Neural progenitor cell (in vitro differentiated cells): ENCODE data around the gene FOXN4. TPM values are rescaled to one million over a fixed set of nuclear protein-coding genes. Genes with fewer than 3 reads are reported as not detected.
"Not testable (repeated sequence)": the region's sequence is repeated elsewhere in the genome, so short reads cannot be mapped to it uniquely, and the experiment has no call there.

Experiments used
- DNase-seq: peaks from one replicate; pipeline ENCODE4 v3.0.0-alpha.2; 2016; ENCODE audit warnings: low spot score
- H2AFZ ChIP-seq: fragments of 200-600 bp; sonication (generic); replicated peaks from 2 replicates; pipeline ENCODE4 v1.6.1; 2016; ENCODE audit warnings: antibody characterized with exemption
- H3F3A ChIP-seq: fragments of 200-600 bp; sonication (generic); 2 replicates; pipeline ENCODE4 v1.6.1; 2016; ENCODE audit warnings: antibody characterized with exemption, low read depth
- H3K27ac ChIP-seq: fragments of 200-600 bp; sonication (generic); 2 replicates; pipeline ENCODE4 v1.5.1; 2016; ENCODE audit warnings: mild to moderate bottlenecking
- H3K27me3 ChIP-seq: fragments of 200-600 bp; sonication (generic); 2 replicates; pipeline ENCODE4 v1.6.1; 2016; ENCODE audit warnings: mild to moderate bottlenecking, moderate library complexity
- H3K36me3 ChIP-seq: fragments of 200-600 bp; sonication (generic); 2 replicates; pipeline ENCODE4 v1.5.1; 2016
- H3K4me1 ChIP-seq: fragments of 200-600 bp; sonication (generic); 2 replicates; pipeline ENCODE4 v1.6.1; 2016; ENCODE audit warnings: mixed run types
- H3K4me2 ChIP-seq: fragments of 200-600 bp; sonication (generic); 2 replicates; pipeline ENCODE4 v1.6.1; 2016
- H3K4me3 ChIP-seq: fragments of 200-600 bp; sonication (generic); 2 replicates; pipeline ENCODE4 v1.5.1; 2016
- H3K79me2 ChIP-seq: fragments of 200-600 bp; sonication (generic); 2 replicates; pipeline ENCODE4 v1.6.1; 2016; ENCODE audit warnings: low read depth
- H3K9ac ChIP-seq: fragments of 200-600 bp; sonication (generic); 2 replicates; pipeline ENCODE4 v1.6.1; 2016
- H3K9me3 ChIP-seq: fragments of 200-600 bp; sonication (generic); 2 replicates; pipeline ENCODE4 v1.5.1; 2016; ENCODE audit warnings: low read depth
- H4K20me1 ChIP-seq: fragments of 200-600 bp; sonication (generic); 2 replicates; pipeline ENCODE4 v1.6.1; 2016; ENCODE audit warnings: low read depth
- H3K27ac Mint-ChIP-seq: 3 replicates; pipeline ENCODE4 v1.8.0; 2021; ENCODE audit warnings: mixed read lengths
- H3K27me3 Mint-ChIP-seq: 2 replicates; pipeline ENCODE4 v1.8.0; 2022; ENCODE audit warnings: low read depth, mild to moderate bottlenecking, inconsistent platforms, moderate library complexity, mixed read lengths; ENCODE audit not compliant: insufficient read depth
- H3K36me3 Mint-ChIP-seq: 3 replicates; pipeline ENCODE4 v1.8.0; 2021; ENCODE audit warnings: mixed read lengths
- H3K4me1 Mint-ChIP-seq: 3 replicates; pipeline ENCODE4 v1.8.0; 2021; ENCODE audit warnings: mixed read lengths
- H3K4me3 Mint-ChIP-seq: 3 replicates; pipeline ENCODE4 v1.8.0; 2021; ENCODE audit warnings: mild to moderate bottlenecking, moderate library complexity, mixed read lengths
- H3K9me3 Mint-ChIP-seq: 3 replicates; pipeline ENCODE4 v1.8.0; 2020; ENCODE audit warnings: mixed read lengths
- EZH2 ChIP-seq: fragments of 200-600 bp; sonication (generic); IDR thresholded peaks from 2 replicates; pipeline ENCODE4 v1.6.1; 2017; ENCODE audit warnings: antibody characterized with exemption, mild to moderate bottlenecking, moderate library complexity
- EZH2phosphoT487 ChIP-seq: fragments of 200-600 bp; sonication (generic); IDR thresholded peaks from 2 replicates; pipeline ENCODE4 v1.6.1; 2017; ENCODE audit warnings: antibody characterized with exemption
- total RNA-seq: library from RNA; depleted of rRNA; stranded (reverse); fragments of >200 nt; gene quantifications from 2 replicates; pipeline ENCODE4 v1.2.3, GENCODE V29; 2015; ENCODE audit warnings: low replicate concordance
- TF ChIP-seq, protein P1 (sequence below): fragments of 200-600 bp; sonication (generic); IDR thresholded peaks from 2 replicates; pipeline ENCODE4 v1.5.1; 2017; ENCODE audit warnings: antibody characterized with exemption, mild to moderate bottlenecking

The FOXN4 gene
- total RNA-seq, 1 donor from 2014 or later: not detected

DNA sequence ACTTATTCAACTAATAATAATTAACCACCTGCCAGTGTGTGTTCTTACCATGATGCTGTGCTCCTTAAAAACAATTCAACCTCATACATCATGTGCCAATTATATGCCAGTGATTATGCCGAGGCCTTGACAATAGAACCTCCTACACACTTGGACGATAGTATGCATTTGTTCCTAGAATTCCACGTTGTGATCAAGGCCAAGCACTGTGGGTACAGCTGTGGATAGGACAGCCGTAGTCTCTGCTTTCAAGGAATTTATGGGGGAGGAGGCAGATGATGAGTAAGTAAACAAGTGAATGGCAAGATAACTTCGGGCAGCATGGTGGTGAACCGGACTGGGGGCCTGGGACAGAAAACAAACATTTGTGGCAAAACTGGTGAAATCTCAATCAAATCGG is 20.6 kb upstream of the FOXN4 start:
- Histone ChIP-seq H3K4me3 (no peak overlapping the region), H3K36me3 (no peaks in the 10 kb centered on the region), H3K27me3 (no peaks in the 10 kb centered on the region), H3K4me2 (no peak overlapping the region), H2AFZ (no peak overlapping the region), H3K9ac (no peak overlapping the region), H3K4me1 (peaks cover 15% of the 10 kb centered on the region), H4K20me1 (no peaks in the 10 kb centered on the region), H3K79me2 (no peaks in the 10 kb centered on the region), H3K9me3 (no peaks in the 10 kb centered on the region), H3F3A (peaks cover 15% of the 10 kb centered on the region), H3K27ac (no peak overlapping the region)
- Mint-ChIP-seq H3K4me3 (no peak overlapping the region), H3K27me3 (peaks cover 7% of the 10 kb centered on the region), H3K27ac (no peak overlapping the region), H3K4me1 (peaks cover 19% of the 10 kb centered on the region), H3K36me3 (no peaks in the 10 kb centered on the region), H3K9me3 (no peaks in the 10 kb centered on the region)
- no peak for DNase-seq
- TF ChIP-seq EZH2 (no peak), EZH2phosphoT487 (no peak)
- TF ChIP-seq, protein P1, sequence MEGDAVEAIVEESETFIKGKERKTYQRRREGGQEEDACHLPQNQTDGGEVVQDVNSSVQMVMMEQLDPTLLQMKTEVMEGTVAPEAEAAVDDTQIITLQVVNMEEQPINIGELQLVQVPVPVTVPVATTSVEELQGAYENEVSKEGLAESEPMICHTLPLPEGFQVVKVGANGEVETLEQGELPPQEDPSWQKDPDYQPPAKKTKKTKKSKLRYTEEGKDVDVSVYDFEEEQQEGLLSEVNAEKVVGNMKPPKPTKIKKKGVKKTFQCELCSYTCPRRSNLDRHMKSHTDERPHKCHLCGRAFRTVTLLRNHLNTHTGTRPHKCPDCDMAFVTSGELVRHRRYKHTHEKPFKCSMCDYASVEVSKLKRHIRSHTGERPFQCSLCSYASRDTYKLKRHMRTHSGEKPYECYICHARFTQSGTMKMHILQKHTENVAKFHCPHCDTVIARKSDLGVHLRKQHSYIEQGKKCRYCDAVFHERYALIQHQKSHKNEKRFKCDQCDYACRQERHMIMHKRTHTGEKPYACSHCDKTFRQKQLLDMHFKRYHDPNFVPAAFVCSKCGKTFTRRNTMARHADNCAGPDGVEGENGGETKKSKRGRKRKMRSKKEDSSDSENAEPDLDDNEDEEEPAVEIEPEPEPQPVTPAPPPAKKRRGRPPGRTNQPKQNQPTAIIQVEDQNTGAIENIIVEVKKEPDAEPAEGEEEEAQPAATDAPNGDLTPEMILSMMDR: no peak

DNA sequence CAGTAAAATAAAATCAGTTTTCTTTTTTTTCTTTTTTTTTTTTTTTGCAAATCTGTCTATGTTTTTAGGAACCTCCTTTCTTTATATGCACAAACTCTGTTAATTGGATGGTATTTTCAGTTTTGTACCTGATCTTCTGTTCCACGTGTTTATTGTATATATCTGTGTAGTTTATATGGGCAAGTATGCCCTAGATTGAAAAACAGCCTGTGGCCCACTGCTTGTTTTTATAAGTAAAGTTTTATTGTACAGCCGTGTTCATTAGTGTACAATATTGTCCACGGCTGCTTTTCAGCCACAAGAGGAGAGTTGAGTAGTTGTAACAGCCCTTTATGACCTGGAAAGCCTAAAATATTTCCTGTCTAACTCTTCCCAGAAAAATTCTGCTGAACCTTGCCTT is 19.9 kb upstream of the FOXN4 start:
- Histone ChIP-seq H3K4me3 (no peak overlapping the region), H3K4me2 (no peak overlapping the region), H3K4me1 (peaks cover 15% of the 10 kb centered on the region), H2AFZ (no peak overlapping the region), H3F3A (peaks cover 15% of the 10 kb centered on the region), H4K20me1 (no peaks in the 10 kb centered on the region), H3K79me2 (no peaks in the 10 kb centered on the region), H3K27me3 (no peaks in the 10 kb centered on the region), H3K36me3 (no peaks in the 10 kb centered on the region), H3K9me3 (no peaks in the 10 kb centered on the region), H3K9ac (no peak overlapping the region), H3K27ac (no peak overlapping the region)
- TF ChIP-seq EZH2phosphoT487: no peak
- no peak for TF ChIP-seq EZH2
- TF ChIP-seq, protein P1: no peak
- H3K9me3 Mint-ChIP-seq: no peaks in the 10 kb centered on the region
- peaks cover 7% of the 10 kb centered on the region for H3K27me3 Mint-ChIP-seq
- peaks cover 19% of the 10 kb centered on the region for H3K4me1 Mint-ChIP-seq
- no peaks in the 10 kb centered on the region for H3K36me3 Mint-ChIP-seq
- H3K4me3 Mint-ChIP-seq: no peak overlapping the region
- H3K27ac Mint-ChIP-seq: no peak overlapping the region
- no peak for DNase-seq

DNA sequence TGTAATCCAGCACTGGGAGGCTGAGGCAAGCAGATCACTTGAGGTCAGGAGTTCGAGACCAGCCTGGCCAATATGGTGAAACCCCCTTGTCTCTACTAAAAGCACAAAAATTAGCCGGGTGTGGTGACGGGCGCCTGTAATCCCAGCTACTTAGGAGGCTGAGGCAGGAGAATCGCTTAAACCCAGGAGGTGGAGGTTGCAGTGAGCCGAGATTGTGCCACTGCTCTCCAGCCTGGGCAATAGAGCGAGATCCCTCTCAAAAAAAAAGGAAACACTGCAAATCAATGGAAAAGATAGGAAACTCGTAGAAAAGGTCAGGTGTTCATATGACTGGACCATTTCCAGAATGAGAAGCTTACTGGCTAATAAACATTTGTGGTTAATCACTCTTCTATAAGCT is 12.2 kb upstream of the FOXN4 start:
- not testable (repeated sequence) for H3K4me2 ChIP-seq, H3K4me3 ChIP-seq, H3K4me3 Mint-ChIP-seq, H3K4me1 ChIP-seq, H3K9me3 ChIP-seq, H3K79me2 ChIP-seq, H3K36me3 Mint-ChIP-seq, H3K27ac ChIP-seq, H3K9ac ChIP-seq, H3K4me1 Mint-ChIP-seq, DNase-seq, H3F3A ChIP-seq, H3K27me3 Mint-ChIP-seq, H3K9me3 Mint-ChIP-seq, H4K20me1 ChIP-seq, H2AFZ ChIP-seq, H3K36me3 ChIP-seq, H3K27ac Mint-ChIP-seq
- H3K27me3 ChIP-seq: peaks cover 35% of the 10 kb centered on the region

DNA sequence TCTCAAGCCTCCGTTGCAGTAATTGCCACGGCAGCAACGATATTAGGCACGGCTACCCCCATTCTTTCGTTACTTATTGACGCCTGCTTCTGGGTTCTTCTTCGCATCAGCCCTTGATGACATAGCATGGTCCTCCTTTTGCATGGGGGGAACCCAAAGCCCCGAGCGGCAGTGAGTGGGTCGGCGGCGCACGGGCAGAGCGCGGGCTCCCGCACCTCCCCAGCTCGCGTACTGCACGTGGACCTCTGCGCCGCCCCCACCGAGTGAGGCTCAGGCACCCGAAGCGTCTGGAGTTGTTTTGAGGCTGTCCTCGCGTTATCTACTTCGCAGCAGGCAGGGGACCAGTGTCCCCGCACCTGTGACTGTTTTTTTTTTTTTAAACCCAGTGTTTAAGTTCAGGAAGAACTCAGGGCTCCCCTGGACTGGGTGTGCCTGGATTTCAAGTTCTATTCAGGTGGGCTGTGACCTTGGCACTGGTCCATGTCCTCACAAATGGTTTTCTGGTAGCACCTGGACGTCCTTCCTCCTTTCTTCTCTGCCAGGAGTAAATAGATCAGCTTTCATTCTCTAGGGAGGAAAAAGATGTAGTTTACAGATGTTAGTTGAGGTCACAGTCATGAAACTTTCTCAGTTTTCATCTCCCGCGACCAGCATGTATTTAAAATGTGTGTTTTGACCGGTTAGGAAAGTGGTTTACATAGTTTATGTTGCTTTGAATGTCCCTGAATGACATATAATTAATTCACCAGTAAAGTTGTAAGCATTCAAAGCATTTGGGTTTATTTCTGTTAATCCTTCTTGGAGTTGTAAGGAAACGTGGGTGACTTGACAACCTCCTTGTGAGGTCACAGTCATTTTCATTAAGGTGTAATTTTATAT is 1.4 kb upstream of the FOXN4 start:
- Mint-ChIP-seq H3K36me3 (no peaks in the 10 kb centered on the region), H3K9me3 (no peaks in the 10 kb centered on the region), H3K4me1 (peaks cover 14% of the 10 kb centered on the region), H3K27ac (no peak overlapping the region), H3K4me3 (peak overlapping the region; percentile 87), H3K27me3 (peaks cover 39% of the 10 kb centered on the region)
- Histone ChIP-seq H3K27ac (no peak overlapping the region), H3F3A (peaks cover 10% of the 10 kb centered on the region), H3K4me3 (peak overlapping the region; percentile 53), H3K9me3 (no peaks in the 10 kb centered on the region), H4K20me1 (no peaks in the 10 kb centered on the region), H3K4me1 (peaks cover 14% of the 10 kb centered on the region), H3K4me2 (peak overlapping the region; percentile 95), H3K36me3 (no peaks in the 10 kb centered on the region), H3K27me3 (peaks cover 88% of the 10 kb centered on the region), H3K79me2 (no peaks in the 10 kb centered on the region), H3K9ac (no peak overlapping the region), H2AFZ (peak overlapping the region; percentile 57)
- TF ChIP-seq EZH2phosphoT487 (peak; percentile 83), EZH2 (peak; percentile 88)
- TF ChIP-seq, protein P1: no peak
- peak; percentile 36 for DNase-seq
